Thyroid gland (tissue), 4 donors: ENCODE results near the gene MAP2K1. TPM values are rescaled to one million over a fixed set of nuclear protein-coding genes. Genes with fewer than 3 reads are reported as not detected.

Experiments used
- DNase-seq, 2 donors: peaks; one replicate each; pipeline ENCODE4 v3.0.0-alpha.2; 2019
- H3K27ac ChIP-seq, 3 donors: fragments of 200-600 bp; sonication (generic); 1 replicate in 2 of 3; 2 replicates in 1 of 3; pipeline ENCODE4 v1.5.1; 2016 to 2019; ENCODE audit warnings: mild to moderate bottlenecking in 1 of 3, moderate library complexity in 1 of 3
- H3K27me3 ChIP-seq: fragments of 200-600 bp; sonication (generic); one replicate; pipeline ENCODE4 v1.5.1; 2019
- H3K36me3 ChIP-seq, 2 donors: fragments of 200-600 bp; sonication (generic); one replicate each; pipeline ENCODE4 v1.5.1; 2016 to 2019
- H3K4me1 ChIP-seq, 2 donors: fragments of 200-600 bp; sonication (generic); one replicate each; pipeline ENCODE4 v1.5.1; 2017 to 2019
- H3K4me3 ChIP-seq, 3 donors: fragments of 200-600 bp; sonication (generic); replicated peaks in 1 of 3; 1 replicate in 2 of 3; 2 replicates in 1 of 3; pipeline ENCODE4 v1.5.1; 2016; ENCODE audit warnings: mild to moderate bottlenecking in 1 of 3
- H3K9me3 ChIP-seq: fragments of 200-600 bp; sonication (generic); one replicate; pipeline ENCODE4 v1.5.1; 2017
- POLR2A ChIP-seq, 2 donors: fragments of 450-650 bp; IDR thresholded peaks; one replicate each; pipeline ENCODE4 v1.6.1; 2017; ENCODE audit warnings: antibody characterized with exemption in 2 of 2, mild to moderate bottlenecking in 2 of 2, moderate library complexity in 1 of 2
- WGBS, 2 donors: methylation state at CpG; one replicate each; pipeline ENCODE4 v1.1.5; 2017; 5-methylcytosine and 5-hydroxymethylcytosine counted together
- intact Hi-C: fragments of 100-400 bp; cut with DNase I; formaldehyde crosslinking; loops from one replicate; pipeline ENCODE4 v1.15.1; 2023
- total RNA-seq, 4 donors: library from RNA; depleted of rRNA; stranded (reverse); fragments of >200 nt; gene quantifications; one replicate each; pipeline ENCODE4 v1.2.3, GENCODE V29; 2016
- TF ChIP-seq, protein P1 (sequence below), 6 experiments: fragments of 200-600 bp in 3 of 6; fragments of 450-650 bp in 3 of 6; sonication (generic) in 3 of 6; IDR thresholded peaks; one replicate each; pipeline ENCODE4 v1.5.1; 2016 to 2019; ENCODE audit warnings: antibody characterized with exemption in 6 of 6, mild to moderate bottlenecking in 2 of 6, inconsistent platforms in 1 of 6, moderate library complexity in 1 of 6

MAP2K1 gene
- total RNA-seq, 4 donors from 2014 or later: 18.1 to 25.4 (median 25.3) TPM

DNA sequence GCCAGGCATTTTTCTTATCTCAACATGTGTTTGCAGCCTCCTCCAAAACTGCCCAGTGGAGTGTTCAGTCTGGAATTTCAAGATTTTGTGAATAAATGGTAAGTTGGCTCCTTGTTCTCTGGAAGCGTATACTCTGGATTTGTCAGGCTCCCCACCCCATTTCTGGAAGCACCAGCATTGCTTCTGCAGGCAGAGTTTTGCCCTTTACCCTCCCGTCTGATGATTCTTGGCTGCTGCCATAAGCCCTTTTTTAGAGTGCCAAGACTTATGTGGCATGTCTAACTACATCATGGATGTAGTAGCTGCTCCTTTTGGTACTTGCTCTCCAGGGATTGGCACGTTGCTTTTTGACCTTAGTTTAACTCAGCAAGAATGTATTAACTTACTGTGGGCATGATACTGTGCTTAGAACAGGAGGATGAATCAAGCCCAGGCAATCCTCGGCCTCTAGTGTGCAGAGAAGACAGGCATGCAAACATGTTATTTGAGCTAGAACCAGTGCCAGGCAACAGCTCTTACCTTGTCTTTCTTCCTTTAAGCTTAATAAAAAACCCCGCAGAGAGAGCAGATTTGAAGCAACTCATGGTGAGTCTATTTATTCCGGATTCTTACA lies 102.6 kb downstream of the MAP2K1 start:
- no peak for TF ChIP-seq POLR2A (IDR thresholded peaks at IDR 0.05)
- TF ChIP-seq, protein P1, sequence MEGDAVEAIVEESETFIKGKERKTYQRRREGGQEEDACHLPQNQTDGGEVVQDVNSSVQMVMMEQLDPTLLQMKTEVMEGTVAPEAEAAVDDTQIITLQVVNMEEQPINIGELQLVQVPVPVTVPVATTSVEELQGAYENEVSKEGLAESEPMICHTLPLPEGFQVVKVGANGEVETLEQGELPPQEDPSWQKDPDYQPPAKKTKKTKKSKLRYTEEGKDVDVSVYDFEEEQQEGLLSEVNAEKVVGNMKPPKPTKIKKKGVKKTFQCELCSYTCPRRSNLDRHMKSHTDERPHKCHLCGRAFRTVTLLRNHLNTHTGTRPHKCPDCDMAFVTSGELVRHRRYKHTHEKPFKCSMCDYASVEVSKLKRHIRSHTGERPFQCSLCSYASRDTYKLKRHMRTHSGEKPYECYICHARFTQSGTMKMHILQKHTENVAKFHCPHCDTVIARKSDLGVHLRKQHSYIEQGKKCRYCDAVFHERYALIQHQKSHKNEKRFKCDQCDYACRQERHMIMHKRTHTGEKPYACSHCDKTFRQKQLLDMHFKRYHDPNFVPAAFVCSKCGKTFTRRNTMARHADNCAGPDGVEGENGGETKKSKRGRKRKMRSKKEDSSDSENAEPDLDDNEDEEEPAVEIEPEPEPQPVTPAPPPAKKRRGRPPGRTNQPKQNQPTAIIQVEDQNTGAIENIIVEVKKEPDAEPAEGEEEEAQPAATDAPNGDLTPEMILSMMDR (IDR thresholded peaks at IDR 0.05): no peak
- no peak for DNase-seq

DNA sequence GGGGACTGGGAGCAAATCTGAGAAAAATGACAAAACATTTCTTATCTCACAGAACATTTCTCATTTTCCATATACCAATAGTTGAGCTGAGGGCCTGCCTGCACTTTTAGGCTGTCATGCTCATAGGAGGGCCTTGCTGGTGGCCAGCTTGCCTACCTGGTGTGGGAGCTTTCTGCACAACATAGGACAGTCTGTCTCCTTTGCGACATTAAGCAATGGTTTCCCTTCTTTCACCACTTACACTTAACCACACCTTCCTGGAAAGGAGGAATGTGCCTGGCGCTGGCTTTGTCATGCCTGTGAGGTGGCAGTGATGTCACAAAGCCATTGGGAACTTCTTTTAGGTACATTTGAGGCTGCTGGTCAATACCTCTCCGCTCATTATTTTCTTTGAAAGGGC lies 105.1 kb downstream of the MAP2K1 start:
- no peak for DNase-seq
- Histone ChIP-seq H3K36me3 (peaks cover 19 to 39% of the 10 kb centered on the region in 2 donors), H3K27ac (no peak overlapping the region), H3K4me3 (no peak overlapping the region), H3K9me3 (no peaks in the 10 kb centered on the region), H3K4me1 (peaks cover 6 to 8% of the 10 kb centered on the region in 2 donors), H3K27me3 (no peaks in the 10 kb centered on the region)
- intact Hi-C loops: no loop called here
- TF ChIP-seq POLR2A (IDR thresholded peaks at IDR 0.05): no peak
- WGBS, 2 donors: 94 to 95% methylated on average over 3 of the region's 3 CpGs

More for the DNA sequence above, 102.6 kb downstream of the MAP2K1 start:
- Histone ChIP-seq H3K9me3 (no peaks in the 10 kb centered on the region), H3K4me3 (no peak overlapping the region), H3K27ac (no peak overlapping the region), H3K4me1 (no peaks in the 10 kb centered on the region), H3K27me3 (no peaks in the 10 kb centered on the region), H3K36me3 (peaks cover 19 to 37% of the 10 kb centered on the region in 2 donors)
- WGBS, 2 donors: 81 to 83% methylated on average over 6 of the region's 6 CpGs
- intact Hi-C loops: no loop called here

DNA sequence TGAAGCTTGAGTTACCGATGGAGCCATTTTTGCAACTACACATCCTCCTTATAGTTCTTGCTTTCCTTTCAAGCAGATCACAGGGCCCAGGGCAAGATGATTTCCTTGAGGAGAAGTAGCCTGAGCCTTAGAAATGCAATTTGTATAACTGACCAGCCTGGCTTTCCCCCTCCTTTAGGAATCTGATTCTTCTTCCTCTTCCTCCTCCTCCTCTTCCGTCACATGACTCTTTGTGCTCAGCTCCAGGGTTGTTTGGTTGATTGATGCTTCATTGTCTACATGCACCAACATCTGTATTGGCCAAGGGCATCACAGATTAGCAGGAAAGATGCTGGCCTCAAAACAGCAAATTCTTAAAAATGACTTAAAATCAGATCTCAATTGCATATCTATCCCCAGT lies 107.5 kb downstream of the MAP2K1 start:
- TF ChIP-seq POLR2A (IDR thresholded peaks at IDR 0.05): no peak
- TF ChIP-seq, protein P1 (IDR thresholded peaks at IDR 0.05): no peak
- intact Hi-C loops: no loop called here
- DNase-seq: no peak
- H3K9me3 ChIP-seq: no peaks in the 10 kb centered on the region
- H3K27me3 ChIP-seq: no peaks in the 10 kb centered on the region
- no peak overlapping the region for H3K4me3 ChIP-seq
- peaks cover 11 to 12% of the 10 kb centered on the region in 2 donors for H3K4me1 ChIP-seq
- H3K27ac ChIP-seq: no peak overlapping the region
- H3K36me3 ChIP-seq: peaks cover 25 to 46% of the 10 kb centered on the region in 2 donors
- 92 to 97% methylated on average over 2 of the region's 2 CpGs for WGBS, 2 donors

DNA sequence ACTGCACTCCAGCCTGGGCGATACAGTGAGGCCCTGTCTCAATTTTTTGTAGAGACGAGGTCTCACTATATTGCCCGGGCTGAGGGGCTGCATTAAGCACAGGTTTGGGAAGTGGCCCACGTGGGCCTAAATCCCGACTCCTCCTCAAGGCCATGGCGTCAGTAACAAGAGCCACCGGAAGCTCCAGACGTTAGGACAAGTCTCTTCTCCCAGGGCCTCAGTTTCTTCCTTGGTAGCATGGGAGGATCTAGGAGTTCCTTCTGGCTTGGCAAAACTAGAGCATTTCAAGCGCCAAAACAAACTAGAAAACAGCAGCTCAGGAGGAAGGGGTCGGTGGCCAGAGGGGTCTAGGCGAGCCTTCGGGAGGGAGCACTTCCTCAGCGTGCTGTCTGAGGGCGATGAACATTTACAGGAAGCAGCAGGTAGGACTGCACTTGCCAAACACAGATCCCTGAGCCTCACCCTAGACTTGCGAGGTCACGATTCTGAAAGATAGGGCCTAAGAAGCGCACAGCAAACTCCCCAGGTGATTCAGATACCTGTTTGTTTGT lies 110.3 kb downstream of the MAP2K1 start:
- peak overlapping the region; percentile 15 to 96 (median 86) for H3K4me3 ChIP-seq
- 17 to 18% methylated on average over 15 to 17 of the region's 17 CpGs for WGBS, 2 donors
- peaks cover 39 to 57% of the 10 kb centered on the region in 2 donors for H3K36me3 ChIP-seq
- TF ChIP-seq, protein P1 (IDR thresholded peaks at IDR 0.05): no peak
- no peak for TF ChIP-seq POLR2A (IDR thresholded peaks at IDR 0.05)
- H3K4me1 ChIP-seq: peaks cover 11 to 12% of the 10 kb centered on the region in 2 donors
- H3K27ac ChIP-seq: peak overlapping the region; percentile 45 to 69 (median 62)
- no peak for DNase-seq
- H3K27me3 ChIP-seq: no peaks in the 10 kb centered on the region
- H3K9me3 ChIP-seq: no peaks in the 10 kb centered on the region
- intact Hi-C loops: loop anchor here (2.0 kb wide), 1 partner anchor 110 kb away; the partner anchor contains the start of gene MAP2K1

DNA sequence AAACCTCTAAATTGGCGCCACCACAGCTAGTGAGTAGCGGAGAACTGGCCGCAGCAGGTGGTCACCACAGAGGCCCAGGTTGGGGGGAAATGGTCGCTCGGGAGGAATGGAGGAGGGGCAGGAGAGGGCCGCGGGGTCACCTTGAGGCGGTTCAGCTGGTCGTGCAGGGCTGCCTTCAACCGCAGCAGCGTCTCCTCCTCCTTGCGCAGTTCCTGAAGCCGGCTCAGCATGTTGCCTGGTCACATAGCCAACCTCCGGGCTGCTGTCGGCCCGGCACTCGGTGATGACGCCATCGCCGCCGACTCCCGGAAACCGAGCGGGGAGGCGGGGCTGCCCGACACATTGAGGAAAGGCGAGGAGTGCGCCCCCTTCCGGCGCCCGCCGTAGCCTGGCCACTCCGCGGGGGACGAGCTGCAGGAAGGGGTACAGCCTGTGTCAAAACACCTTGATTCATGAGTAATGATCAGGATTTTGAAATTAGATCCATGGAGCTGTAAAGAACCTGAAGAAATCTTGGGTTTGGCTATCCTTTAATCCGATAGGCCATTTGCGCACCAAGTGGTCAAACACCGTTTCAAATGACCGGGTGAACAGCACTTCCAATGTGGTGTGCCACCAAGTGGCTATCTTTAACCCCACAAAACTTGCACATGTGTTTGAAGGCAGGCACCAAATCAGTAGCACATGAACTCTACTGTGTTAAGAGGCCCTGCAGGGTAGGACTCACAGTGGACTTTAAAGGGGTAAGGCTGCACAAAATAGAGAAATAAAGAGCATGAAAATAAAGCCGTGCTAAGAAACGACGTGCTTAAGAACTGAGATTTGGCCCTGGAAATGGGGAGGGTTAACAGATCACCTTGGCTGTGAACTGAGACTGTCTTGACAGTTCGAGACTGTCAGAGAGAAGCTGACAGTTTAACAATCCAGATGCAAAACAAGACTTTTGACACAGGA lies 111.1 kb downstream of the MAP2K1 start, which contains the start of gene SNAPC5:
TSS of gene SNAPC5 (minus strand) at position 261 of the 954 bp plus-strand sequence. CDS start at position 230, 31 bp downstream.
- peaks cover 46 to 58% of the 10 kb centered on the region in 2 donors for H3K36me3 ChIP-seq
- peak in 1 of 2 donors; percentile 77 for TF ChIP-seq POLR2A (IDR thresholded peaks at IDR 0.05)
- TF ChIP-seq, protein P1 (IDR thresholded peaks at IDR 0.05): peak; percentile 91 to 98 (median 96)
- WGBS, 2 donors: 14 to 21% methylated on average over 18 to 24 of the region's 43 CpGs
- H3K9me3 ChIP-seq: no peaks in the 10 kb centered on the region
- H3K4me3 ChIP-seq: peak within 1 kb of the TSS; percentile 15 to 96 (median 86)
- peak; percentile 97 to 98 for DNase-seq
- peak within 1 kb of the TSS; percentile 45 to 69 (median 62) for H3K27ac ChIP-seq
- intact Hi-C loops: loop anchor here (2.0 kb wide), 1 partner anchor 111 kb away; the partner anchor contains the start of gene MAP2K1
- H3K4me1 ChIP-seq: peaks cover 12% of the 10 kb centered on the region in 2 donors
- H3K27me3 ChIP-seq: no peaks in the 10 kb centered on the region
